Activated CD4-positive, alpha-beta T cell treated with anti-CD3 and anti-CD28 coated beads for 48 hours (primary cell): ENCODE results near the gene HSD17B12.

Experiments used
- DNase-seq: peaks from one replicate; pipeline ENCODE4 v3.0.0-alpha.2; 2020

Gene HSD17B12

DNA sequence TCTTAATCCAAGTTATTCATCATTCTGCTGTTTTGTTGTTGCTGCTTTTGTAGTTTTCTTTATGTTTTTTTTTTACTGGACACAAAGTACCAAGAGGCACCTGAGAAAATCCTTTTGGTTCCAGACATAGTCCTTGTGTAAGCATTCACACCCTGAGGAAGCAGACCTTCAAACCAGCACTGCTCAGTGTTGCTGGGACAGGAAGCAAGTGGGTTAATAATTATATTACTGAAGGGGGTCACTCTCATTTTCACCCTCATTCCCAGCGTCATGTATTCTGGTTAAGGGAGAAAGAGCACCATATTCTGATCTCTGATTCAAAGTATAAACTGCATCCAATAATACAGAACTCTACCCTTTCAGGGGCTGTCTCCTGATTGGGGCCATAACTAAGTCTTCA is 194.2 kb downstream of the HSD17B12 start:
- DNase-seq = no peak

DNA sequence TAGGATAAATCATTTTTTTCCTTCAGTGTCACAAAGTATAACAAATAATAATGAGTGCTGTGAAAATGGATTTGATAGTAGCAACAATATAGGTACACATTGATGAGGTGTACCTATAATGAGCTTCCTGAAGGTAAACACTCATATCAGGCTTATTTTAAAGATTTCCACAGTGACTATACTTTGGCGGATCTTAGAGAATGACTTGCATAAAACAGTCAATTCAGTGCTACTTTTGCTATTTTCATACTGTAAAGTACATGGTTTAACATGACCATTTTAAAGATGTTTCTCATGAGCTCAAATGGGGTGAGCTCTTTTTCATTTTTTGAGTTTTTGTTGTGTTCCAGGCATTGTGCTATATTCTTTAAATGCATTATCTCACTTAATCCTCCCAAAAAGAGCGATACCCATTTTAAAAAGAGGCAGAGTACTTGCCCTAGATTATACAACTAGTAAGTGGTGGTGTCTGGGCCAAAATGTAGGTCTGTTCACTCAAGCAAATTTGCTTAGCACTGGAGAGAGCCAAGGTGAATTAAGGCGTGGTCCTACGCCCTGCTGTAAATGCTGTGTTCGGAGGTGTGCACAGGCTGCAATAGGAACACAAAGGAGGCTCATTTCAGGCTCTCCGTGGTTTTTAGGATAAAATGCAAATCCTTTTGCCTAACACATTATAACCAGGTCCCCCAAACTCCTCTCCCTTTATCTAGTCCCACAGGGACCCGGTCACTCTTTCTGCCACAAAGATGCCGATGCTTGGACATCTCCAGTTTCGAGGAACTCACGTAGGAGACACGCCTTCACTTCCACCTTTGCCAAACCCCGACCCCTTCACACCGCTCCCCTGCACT is 199.5 kb downstream of the HSD17B12 start:
- DNase-seq = no peak

- peak; percentile 94 for DNase-seq
Observed at GRCh38 chr11:43880640-43881159, 200.2 kb downstream of the HSD17B12 start, which contains the start of gene ALKBH3. Gene ALKBH3, plus strand, starts transcription at chr11:43880831. Its CDS starts 1,822 bp downstream, at chr11:43882653.

DNA sequence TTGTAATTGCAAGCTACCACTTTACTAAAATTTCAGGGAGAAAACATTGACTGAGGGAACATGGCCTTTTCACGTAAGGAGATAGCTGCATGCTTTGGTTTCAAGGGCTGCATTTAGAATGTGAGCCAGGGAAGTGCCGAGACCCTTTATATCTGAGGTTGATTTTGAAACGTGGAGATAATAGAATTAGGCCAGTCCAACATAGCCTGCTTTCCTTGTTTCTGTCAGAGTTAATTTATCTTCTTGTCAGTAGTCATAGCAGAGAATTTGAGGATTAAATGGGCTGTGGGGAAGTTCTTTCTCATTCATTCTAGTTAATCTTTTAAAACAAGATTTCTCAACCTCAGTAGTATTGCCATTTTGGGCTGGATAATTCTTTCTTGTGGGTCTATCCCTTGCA is 212.3 kb downstream of the HSD17B12 start:
- DNase-seq = no peak

- DNase-seq = no peak
Observed at GRCh38 chr11:43894546-43894945, 214.0 kb downstream of the HSD17B12 start.

- no peak for DNase-seq
Observed at GRCh38 chr11:43895601-43896000, 215.1 kb downstream of the HSD17B12 start.

- no peak for DNase-seq
Observed at GRCh38 chr11:43898574-43898973, 218.0 kb downstream of the HSD17B12 start.

DNA sequence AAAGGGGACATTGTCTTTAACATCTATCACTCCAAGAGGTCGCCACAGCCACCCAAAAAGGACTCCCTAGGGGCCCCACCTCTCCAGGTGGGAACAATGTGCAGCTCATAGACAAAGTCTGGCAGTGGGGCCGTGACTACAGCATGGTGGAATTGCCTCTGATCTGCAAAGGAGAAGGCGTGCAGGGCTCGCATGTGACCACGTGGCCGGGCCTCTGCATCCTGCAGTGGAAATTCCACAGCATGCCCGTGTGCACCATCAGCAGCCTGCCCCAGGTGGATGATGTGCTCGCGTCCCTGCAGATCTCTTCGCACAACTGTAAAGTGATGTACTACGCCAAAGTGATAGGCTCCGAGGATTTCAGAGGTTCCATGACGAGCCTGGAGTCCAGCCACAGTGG is 218.6 kb downstream of the HSD17B12 start:
- DNase-seq = no peak

DNA sequence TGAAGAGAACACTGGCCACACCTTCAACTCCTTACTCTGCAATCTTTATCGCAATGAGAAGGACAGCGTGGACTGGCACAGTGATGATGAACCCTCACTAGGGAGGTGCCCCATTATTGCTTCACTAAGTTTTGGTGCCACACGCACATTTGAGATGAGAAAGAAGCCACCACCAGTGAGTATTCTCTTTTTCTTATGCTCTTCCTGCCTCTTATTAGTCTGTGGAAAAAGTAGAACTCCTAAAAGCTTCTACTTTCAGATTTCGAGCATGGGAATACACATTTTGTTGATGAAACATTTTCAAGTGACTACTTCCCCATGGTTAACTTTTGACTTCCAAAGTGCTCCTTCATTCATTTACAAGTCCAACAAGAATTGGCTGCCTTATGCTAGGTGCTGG is 221.0 kb downstream of the HSD17B12 start:
- DNase-seq = no peak

DNA sequence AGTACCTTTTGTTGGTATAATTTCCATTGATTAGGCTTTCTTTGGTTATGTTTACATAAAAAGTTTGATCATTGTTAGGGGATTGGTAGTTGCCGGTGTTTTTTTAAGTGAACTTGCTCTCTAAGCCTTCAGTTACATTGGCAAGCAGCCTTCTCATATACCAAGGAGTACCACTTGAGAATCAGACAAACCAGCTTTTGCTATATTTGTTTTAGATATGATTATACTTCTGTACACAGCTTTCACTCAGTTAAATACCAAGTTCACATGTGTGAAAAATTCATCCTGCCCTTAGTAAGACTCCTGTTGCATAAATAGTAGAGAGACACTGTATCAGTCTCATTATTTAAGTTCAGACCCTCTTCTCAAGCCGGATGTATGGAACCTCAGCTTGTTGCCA is 222.5 kb downstream of the HSD17B12 start:
- DNase-seq = no peak

DNA sequence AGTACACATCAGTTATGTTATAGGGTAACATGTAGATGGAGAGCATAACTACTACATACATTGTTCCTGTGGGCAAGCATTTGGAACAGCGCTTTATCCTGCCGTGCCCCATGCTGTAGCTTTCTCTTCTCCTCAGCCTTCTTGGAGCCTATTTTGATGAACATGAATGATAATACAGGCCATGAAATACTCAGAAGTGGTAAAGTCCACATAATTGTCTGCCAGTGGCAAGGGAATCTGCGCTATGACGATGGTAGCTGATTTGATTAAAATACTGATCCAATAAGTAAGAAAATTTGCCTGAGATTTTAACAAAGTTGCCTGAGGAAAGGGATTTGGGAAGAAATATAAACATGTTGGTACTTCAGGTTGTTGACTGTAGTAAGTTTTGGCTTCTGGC is 223.4 kb downstream of the HSD17B12 start:
- no peak for DNase-seq

- no peak for DNase-seq
Observed at GRCh38 chr11:43904742-43905535, 224.4 kb downstream of the HSD17B12 start.

DNA sequence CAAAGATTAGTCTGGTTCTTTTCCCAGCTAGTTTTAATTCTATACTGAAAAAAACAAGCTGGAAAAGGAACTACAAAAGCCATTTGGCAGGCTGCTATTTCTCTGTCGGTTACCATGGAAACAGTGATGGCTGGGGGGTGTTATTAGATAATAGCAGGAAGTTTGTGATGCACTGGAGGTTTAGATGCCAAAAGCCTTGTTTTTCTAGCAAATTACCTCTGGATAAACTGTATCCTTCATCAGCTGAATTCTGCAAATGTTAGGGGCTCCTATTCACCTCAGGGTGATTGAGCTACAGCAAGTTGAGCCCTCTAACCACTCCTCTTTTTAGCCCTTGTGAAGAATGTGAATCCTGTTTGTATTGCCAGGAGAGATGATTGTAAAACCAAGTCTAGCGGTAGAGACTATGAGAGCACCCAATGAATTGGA is 225.3 kb downstream of the HSD17B12 start:
- DNase-seq = no peak
